Smooth muscle cell (in vitro differentiated cells): ENCODE data around the gene GABARAPL1. TPM values are rescaled to one million over a fixed set of nuclear protein-coding genes. Genes with fewer than 3 reads are reported as not detected.

Source experiments
- DNase-seq: peaks from one replicate; lab custom pipeline; 2025; ENCODE audit not compliant: unreplicated experiment; lab: John Stamatoyannopoulos, UW
- H2AFZ ChIP-seq: fragments of 200-600 bp; sonication (generic); 2 replicates; pipeline ENCODE4 v1.6.0; 2016; ENCODE audit warnings: antibody characterized with exemption, low read depth, mild to moderate bottlenecking
- H3F3A ChIP-seq: fragments of 200-600 bp; sonication (generic); 2 replicates; pipeline ENCODE4 v1.6.0; 2017; ENCODE audit warnings: antibody characterized with exemption, low read depth
- H3K27ac ChIP-seq: fragments of 200-600 bp; sonication (generic); 2 replicates; pipeline ENCODE4 v1.5.1; 2016; ENCODE audit warnings: low read depth, mild to moderate bottlenecking
- H3K27me3 ChIP-seq: fragments of 200-600 bp; sonication (generic); 2 replicates; pipeline ENCODE4 v1.6.1; 2016; ENCODE audit warnings: low read depth, mild to moderate bottlenecking
- H3K36me3 ChIP-seq: fragments of 200-600 bp; sonication (generic); 2 replicates; pipeline ENCODE4 v1.5.1; 2016; ENCODE audit warnings: low read depth
- H3K4me1 ChIP-seq: fragments of 200-600 bp; sonication (generic); 2 replicates; pipeline ENCODE4 v1.5.1; 2016; ENCODE audit warnings: low read depth
- H3K4me2 ChIP-seq: fragments of 200-600 bp; sonication (generic); 2 replicates; pipeline ENCODE4 v1.6.0; 2016; ENCODE audit warnings: mild to moderate bottlenecking
- H3K4me3 ChIP-seq: fragments of 200-600 bp; sonication (generic); 2 replicates; pipeline ENCODE4 v1.5.1; 2016; ENCODE audit warnings: mild to moderate bottlenecking
- H3K79me2 ChIP-seq: fragments of 200-600 bp; sonication (generic); 2 replicates; pipeline ENCODE4 v1.6.0; 2016; ENCODE audit warnings: low read depth, mild to moderate bottlenecking
- H3K9ac ChIP-seq: fragments of 200-600 bp; sonication (generic); 2 replicates; pipeline ENCODE4 v1.6.0; 2016; ENCODE audit warnings: low read depth
- H3K9me3 ChIP-seq: fragments of 200-600 bp; sonication (generic); replicated peaks from 2 replicates; pipeline ENCODE4 v1.5.1; 2016; ENCODE audit warnings: low read depth
- H4K20me1 ChIP-seq: fragments of 200-600 bp; sonication (generic); 2 replicates; pipeline ENCODE4 v1.6.0; 2016; ENCODE audit warnings: low read depth
- CTCF ChIP-seq: fragments of 200-600 bp; sonication (generic); IDR thresholded peaks from 2 replicates; pipeline ENCODE4 v1.5.1; 2017; ENCODE audit warnings: borderline replicate concordance, mild to moderate bottlenecking, antibody characterized with exemption; ENCODE audit not compliant: insufficient read depth, poor library complexity, severe bottlenecking
- WGBS: methylation state at CpG from one replicate; pipeline ENCODE4 v1.1.7; 2016; ENCODE audit warnings: low lambda C conversion rate; 5-methylcytosine and 5-hydroxymethylcytosine counted together
- polyA plus RNA-seq: library from polyadenylated mRNA; unstranded; fragments of >200 nt; fragmentation: Nextera tagmentation; extraction: Ambion mirVana; gene quantifications from 2 replicates; pipeline ENCODE4 v1.2.1, GENCODE V29; 2016
- total RNA-seq: library from RNA; depleted of rRNA; stranded (reverse); fragments of >200 nt; gene quantifications from 2 replicates; pipeline ENCODE4 v1.2.3, GENCODE V29; 2014

The GABARAPL1 gene
- total and polyA plus RNA-seq, 2 experiments from 2014 or later: 83.4 to 90.0 TPM

- H3K4me2 ChIP-seq: no peak overlapping the region
- no peaks in the 10 kb centered on the region for H3K36me3 ChIP-seq
- H3K4me1 ChIP-seq: peaks cover 8% of the 10 kb centered on the region
- no peak overlapping the region for H3K4me3 ChIP-seq
- WGBS: 84% methylated on average over 2 of the region's 2 CpGs
- no peaks in the 10 kb centered on the region for H3K9me3 ChIP-seq
- peak overlapping the region; percentile 64 for H3K27ac ChIP-seq
- peaks cover 4% of the 10 kb centered on the region for H3F3A ChIP-seq
- no peaks in the 10 kb centered on the region for H3K79me2 ChIP-seq
- no peak overlapping the region for H2AFZ ChIP-seq
- no peaks in the 10 kb centered on the region for H4K20me1 ChIP-seq
- H3K9ac ChIP-seq: no peak overlapping the region
- no peak for DNase-seq
- no peak for TF ChIP-seq CTCF
- no peaks in the 10 kb centered on the region for H3K27me3 ChIP-seq
Observed at GRCh38 chr12:10174986-10175614, 37.6 kb upstream of the GABARAPL1 start.

GRCh38 chr12:10175846-10176636 is 36.6 kb upstream of the GABARAPL1 start:
- peak overlapping the region; percentile 64 for H3K27ac ChIP-seq
- peaks cover 4% of the 10 kb centered on the region for H3F3A ChIP-seq
- no peaks in the 10 kb centered on the region for H3K27me3 ChIP-seq
- WGBS: 66% methylated on average over 5 of the region's 5 CpGs
- no peak overlapping the region for H2AFZ ChIP-seq
- H3K4me2 ChIP-seq: no peak overlapping the region
- no peak overlapping the region for H3K4me3 ChIP-seq
- H4K20me1 ChIP-seq: no peaks in the 10 kb centered on the region
- H3K9me3 ChIP-seq: no peaks in the 10 kb centered on the region
- H3K9ac ChIP-seq: no peak overlapping the region
- H3K79me2 ChIP-seq: no peaks in the 10 kb centered on the region
- H3K36me3 ChIP-seq: no peaks in the 10 kb centered on the region
- TF ChIP-seq CTCF: no peak
- H3K4me1 ChIP-seq: peaks cover 8% of the 10 kb centered on the region
- DNase-seq: no peak

- Histone ChIP-seq H3K9ac (no peak within 1 kb of the TSS), H3F3A (peaks cover 9% of the 10 kb centered on the region), H3K36me3 (no peaks in the 10 kb centered on the region), H3K9me3 (no peaks in the 10 kb centered on the region), H3K4me2 (peak within 1 kb of the TSS; percentile 46), H3K27me3 (no peaks in the 10 kb centered on the region), H2AFZ (peak within 1 kb of the TSS; percentile 52), H4K20me1 (no peaks in the 10 kb centered on the region), H3K79me2 (no peaks in the 10 kb centered on the region), H3K4me1 (peaks cover 15% of the 10 kb centered on the region), H3K4me3 (no peak within 1 kb of the TSS), H3K27ac (peak within 1 kb of the TSS; percentile 53)
- no peak for TF ChIP-seq CTCF
- 55% methylated on average over 4 of the region's 4 CpGs for WGBS
- DNase-seq: no peak
Observed at GRCh38 chr12:10178821-10179220, 33.9 kb upstream of the GABARAPL1 start, which contains the start of gene TMEM52B. TMEM52B (plus strand) TSS chr12:10179032; CDS start chr12:10179575, 543 bp downstream.
